Amniotic stem cell (primary cell): ENCODE results near the gene SHLD1.

Experiments
- DNase-seq: peaks from one replicate; lab custom pipeline; 2025; lab: John Stamatoyannopoulos, UW

Gene SHLD1

DNA sequence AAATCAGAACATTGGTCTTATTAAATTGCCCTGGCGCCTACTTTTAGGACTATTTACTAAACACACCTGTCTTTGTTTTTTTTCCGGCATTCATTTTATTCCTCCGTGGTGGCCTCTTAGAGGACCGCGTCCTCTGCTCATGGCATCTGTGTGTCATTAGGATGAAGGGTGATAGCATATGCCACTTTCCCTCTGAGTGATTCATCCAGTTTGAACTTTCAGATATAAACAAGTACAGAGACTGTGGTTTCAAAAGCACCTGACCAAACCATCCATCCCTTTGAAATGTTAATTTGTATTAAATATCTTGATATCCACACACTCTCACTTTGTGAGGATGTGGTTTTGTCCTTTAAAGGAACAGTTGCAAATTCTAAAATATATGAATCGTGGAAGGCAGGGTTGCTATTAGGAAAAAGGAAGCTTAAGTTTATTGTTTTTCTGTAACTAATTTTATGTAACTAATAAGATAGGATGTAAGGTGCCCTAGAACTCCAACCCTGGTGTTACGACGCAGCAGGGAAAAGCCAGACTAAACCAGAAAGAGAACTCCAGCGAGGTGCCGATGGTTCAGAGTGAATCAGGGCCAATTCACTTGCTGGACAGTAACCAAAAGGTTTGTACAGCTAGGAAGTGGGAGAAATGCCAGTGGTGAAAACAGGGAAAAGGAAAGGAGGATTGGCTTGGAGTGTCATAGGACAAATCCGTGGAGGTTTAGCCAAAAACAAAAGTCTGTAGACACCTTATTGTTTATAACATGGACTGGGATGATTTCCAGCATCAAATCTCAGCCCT is 98.7 kb downstream of the SHLD1 start:
- DNase-seq: no peak

DNA sequence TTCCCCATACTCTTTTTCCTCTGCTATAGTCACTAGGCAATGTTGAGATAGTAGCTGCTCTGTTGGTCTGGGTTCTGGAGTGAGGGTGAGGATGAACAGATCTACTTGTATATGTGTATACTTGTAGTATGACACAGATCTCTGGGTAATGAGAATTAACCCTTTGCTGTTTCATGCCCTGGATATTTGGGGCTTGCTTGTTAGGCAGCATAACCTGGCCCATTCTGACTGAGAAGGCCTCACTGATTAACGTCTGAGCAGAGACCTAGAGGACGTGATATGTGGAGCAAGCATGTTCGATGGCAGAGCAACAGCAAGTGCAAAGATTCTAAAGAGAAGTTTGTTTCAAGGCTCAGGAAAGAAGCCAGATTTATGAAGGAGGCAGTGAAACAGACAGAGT is 105.7 kb downstream of the SHLD1 start:
- no peak for DNase-seq

DNA sequence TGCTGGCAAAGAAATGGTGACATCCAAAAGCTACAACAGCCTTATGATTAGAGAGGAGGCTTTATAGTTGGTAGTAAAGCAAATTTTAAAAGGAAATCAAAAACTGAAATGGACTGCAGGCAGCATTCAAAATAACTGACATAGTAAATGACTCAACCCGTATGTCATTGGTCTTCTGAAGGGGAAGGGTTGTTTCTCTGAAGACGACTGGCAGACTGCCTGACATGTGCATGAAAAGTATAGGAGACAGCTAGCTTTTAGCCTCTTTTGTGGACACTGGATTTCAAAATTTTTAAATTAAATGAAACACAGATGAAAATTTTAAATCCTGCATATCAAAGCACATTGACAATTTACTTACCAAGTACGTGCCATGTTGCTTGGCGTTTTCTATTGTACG is 109.4 kb downstream of the SHLD1 start:
- no peak for DNase-seq

DNA sequence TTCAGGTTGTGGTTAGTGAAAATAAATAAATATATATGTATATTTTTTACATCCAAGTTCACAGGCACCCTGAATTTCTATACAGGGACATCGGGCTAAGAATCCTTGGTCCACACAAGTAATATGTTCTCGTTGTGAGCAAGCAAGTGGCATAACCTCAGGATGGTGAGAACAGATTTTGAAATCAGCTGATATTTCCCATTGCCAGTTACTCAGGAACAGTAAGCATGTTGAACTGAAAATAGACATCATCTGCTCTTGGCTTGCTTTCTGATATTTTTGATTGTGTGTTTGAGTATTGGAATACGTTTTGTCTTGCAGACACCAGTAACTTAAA is 112.5 kb downstream of the SHLD1 start:
- DNase-seq: no peak

DNA sequence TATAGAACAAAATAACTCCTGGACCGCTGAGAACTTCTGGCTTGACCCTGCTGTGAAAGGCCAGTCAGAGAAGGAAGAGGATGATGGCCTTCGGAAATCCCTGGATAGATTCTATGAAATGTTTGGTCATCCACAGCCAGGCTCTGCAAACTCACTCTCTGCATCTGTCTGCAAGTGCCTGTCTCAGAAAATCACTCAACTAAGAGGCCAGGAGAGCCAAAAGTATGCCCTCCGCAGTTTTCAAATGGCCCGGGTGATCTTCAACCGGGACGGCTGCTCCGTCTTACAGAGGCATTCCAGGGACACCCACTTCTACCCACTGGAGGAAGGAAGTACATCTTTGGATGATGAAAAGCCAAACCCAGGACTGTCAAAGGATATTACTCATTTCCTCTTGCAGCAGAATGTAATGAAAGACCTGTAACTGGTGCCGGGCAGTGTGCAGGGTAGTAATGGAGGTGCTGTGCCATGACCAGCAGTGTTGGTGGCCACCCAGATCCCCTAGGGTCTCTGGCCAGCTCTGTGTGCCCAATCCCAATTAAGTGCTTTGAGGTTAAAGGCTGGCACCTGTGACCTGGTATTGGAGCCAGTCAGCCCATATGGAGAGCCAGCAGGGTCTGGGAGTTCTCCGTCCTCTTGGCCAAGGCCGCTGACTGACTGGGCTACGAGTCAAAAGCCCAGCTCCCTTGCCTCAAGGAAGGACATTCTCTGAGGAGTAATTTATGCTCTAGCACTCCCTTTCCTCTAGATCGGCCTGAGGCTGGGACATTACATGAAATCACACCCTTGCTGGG is 113.0 kb downstream of the SHLD1 start:
- DNase-seq: no peak

DNA sequence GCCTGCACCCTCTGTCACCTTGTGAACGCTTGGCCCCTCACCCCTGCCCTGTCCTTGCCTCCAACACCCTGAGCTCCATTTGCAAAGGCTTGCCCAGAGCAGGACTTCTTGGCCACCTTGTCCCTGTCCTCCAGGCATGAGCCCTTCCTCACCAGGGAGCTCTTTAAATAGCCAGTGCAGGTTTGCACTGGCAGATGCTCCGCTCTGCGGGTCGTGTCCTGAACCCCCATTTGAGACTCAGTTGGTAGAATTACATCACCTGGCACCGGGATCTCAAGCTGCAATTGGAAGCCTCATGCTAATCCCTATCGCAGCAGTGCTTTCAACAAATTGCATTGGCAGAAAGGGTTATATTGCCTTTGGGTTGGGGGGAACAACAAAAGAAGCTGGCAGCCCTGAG is 114.2 kb downstream of the SHLD1 start:
- DNase-seq: no peak

DNA sequence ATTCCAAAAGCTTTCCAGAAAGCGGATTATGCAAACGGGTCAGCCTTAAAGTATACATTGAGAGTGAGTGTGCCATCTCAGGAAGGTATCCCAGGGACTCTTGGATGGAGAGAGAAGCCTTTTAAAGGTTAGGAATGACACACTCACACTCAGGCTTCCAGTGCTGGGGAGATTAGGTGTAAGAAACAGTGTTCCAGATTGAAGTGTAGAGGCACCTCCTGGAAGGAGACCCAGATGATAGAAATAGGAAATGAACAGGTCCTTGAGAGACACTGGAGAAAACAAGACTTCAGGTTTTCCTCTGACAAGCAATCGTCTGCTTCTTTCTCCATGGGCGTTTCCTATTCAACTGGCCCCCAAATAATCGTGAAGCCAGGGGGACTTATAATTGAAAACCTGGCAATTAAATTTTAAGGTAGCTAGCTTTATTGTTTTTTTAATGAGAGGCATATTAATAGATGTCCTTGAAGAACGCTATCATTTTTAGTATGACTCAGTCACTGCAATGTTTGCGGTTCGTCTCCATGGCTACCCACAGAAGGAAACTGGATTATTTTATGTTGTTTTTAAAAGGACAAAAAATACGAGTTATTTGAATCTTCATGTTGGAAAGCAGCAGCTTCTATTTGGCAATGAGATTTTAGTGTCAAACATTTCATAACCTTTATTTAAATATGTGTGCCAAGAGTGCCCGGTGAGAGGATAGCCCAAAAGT is 114.8 kb downstream of the SHLD1 start:
- no peak for DNase-seq

DNA sequence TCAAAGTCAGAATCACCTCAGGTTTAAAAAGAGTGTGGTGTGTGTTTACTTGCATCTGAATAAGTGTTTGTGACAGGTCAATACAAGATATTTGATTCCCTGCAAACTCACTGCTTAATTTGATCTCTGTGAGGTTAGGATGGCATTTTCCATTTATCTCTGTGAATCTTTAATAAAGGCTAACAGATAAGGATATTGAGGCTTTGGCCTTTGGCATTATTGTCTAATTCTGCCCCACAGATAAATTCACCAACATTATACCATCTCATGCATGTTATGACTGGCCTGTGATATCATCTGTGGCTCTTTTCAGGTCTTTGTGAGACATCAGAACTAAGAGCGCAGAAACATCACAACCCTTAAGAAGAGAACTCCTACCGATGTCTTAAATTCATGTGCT is 115.4 kb downstream of the SHLD1 start:
- DNase-seq: no peak

DNA sequence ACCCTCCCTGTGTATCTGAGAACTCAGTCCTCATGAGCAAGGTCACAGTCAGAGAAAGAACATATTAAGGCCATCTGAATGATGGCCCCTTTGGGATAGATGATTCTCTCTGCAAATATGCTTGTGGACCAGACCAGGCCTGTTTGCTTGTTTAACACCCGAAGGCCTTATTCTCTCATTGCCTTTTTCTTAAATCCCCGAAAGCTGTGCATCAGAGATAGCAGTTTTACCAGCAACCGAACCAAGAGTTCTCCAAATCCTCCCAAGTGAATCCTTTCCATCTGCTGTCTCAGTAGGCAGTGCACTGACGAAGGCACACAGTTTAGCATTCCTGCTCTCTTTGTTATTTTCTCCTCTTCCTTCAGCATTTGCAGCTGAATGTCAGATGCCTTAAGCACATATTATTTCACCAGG is 120.4 kb downstream of the SHLD1 start:
- no peak for DNase-seq

DNA sequence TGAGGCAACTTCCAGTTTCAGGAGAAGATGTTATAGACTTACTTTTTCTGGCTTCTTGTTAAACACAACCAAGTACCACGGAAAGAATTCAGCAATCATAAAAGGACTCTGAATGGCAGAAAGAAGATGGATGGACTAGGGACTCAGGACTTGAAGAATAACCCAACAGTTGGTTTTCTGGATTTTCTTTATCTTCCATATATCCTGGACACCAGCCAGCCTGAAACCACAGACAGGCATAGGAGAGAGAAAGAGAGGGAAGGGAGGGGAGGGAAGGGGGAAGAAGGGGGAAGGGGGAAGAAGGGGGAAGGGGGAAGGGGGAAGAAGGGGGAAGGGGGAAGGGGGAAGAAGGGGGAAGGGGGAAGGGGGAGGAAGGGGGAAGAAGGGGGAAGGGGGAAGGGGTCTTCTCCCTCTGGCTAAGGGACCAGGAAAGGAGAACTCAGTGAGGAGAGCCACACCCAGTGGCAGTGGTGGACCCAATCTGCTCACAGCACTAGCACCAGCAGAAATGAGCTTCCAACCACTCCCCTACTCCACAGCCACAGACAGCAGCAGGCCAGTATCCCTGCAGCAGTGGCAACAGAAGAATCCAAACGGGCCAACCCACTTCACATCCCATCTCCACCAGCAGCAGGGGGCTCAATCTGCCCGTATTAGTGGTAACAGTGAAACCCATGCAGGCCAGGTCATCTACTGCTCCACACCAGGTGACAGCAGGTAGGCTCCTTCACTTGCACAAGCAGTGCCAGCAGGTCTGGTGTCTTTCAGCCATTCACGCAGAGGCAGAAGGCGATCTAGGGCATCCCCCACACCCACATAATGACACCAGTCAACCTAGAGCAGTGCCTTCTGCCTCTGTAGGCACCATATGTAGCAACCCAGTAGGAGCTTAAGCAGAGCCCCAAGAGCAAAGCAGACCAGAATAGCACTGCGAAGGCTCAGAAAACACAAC is 121.5 kb downstream of the SHLD1 start:
- no peak for DNase-seq

DNA sequence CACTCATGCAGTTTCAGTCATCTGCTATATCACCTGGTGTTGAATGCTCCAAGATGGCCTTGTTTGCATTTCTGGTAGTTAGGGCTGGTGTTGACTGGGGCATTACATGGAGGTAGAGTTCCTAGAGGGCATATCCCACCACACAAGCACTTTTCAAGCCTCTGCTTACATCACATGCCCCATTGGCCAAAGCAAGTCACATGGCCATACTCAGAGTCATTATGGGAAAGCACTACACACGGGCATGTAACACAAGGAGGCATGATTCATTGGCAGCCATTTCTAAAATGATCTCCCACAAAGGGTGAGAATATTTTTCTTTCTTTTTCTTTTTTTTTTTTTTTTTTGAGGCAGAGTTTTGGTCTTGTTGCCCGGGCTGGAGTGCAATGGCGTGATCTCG is 126.9 kb downstream of the SHLD1 start:
- DNase-seq: no peak

DNA sequence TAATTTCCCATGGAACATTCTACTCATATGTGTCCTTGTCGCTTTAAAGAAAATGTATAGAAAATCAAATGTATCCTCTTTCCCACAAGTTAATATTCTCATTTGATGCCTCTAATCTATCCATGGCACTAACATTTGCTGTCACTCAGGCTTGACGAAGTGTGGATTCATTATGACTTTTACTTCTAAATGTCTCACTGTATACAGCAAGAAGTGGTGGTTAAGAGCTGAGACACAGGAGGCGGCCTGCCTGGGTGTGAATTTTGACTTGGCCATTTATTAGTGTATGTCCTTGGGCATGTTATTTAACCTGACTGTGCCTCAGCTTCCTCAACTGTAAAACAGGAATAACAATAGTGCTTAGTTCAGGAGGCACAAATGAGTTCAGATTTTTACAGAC is 130.1 kb downstream of the SHLD1 start:
- no peak for DNase-seq

DNA sequence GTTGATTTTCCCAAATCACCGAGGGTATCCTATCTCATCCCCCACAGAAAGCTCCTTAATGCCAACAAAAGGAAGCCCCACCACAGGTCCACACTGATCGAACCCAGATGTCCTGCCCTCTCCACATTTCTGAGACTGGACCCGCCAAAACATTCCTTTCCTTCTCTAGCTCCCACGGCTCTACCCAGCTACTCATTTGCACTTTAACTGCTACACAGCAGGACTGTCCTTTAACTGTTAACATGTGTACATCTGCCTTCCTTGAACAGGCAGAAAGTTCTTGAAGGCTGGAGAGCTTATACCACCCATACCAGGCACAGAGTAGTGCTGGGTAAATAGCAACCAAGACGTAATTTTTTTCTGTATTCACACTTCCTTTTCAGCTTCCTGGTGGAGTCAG is 131.5 kb downstream of the SHLD1 start:
- no peak for DNase-seq

DNA sequence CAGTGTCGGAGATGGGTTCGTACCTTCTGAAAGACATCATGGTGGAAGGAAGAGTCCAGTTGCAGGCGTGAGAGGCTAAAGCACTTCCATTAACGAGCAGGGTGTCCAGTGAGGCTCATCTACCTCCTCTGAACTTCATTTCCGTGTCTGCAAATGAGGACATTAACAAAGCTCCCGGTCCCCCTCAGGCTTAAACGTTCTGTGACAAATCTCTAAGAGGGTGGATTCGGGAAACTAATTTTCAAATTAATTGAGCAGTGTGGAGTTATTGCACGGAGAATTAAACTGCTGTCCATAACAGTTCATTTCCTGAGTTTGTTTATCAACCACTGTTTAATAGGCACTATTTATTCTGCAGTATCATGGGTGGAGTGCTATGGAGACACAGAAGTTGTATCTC is 132.0 kb downstream of the SHLD1 start:
- DNase-seq: no peak

DNA sequence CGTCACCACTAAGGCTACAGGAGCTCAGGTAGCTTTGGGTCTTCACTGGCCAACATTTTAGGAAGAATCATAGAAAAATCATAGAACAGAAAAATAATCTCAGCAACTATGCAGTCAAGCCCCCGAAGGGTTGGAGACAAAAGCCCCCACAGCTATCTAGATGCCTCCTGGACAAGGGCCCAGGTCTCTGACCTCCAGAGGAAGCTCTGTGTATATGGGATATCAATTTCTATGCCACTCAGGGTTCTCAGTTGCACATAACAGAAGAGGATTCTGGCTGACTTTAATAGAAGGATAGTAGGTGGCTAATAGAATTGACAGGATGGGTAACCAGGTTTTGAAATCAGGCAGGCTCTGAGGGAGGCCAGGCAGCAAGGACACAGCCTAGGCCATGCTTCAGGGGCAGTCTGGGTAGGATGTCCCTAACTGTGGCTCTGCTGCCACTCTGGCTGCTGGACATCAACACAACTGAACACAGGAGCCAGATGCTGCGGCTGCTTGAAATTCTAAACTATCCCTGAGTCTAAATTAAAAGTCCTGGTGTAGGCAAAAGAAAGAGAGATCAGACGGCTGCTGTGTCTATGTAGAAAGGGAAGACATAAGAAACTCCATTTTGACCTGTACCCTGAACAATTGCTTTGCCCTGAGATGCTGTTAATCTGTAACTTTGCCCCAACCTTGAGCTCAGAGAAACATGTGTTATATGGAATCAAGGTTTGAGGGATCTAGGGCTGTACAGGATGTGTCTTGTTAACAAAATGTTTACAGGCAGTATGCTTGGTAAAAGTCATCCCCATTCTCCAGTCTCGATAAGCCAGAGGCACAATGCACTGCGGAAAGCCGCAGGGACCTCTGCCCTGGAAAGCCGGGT is 134.5 kb downstream of the SHLD1 start:
- no peak for DNase-seq

DNA sequence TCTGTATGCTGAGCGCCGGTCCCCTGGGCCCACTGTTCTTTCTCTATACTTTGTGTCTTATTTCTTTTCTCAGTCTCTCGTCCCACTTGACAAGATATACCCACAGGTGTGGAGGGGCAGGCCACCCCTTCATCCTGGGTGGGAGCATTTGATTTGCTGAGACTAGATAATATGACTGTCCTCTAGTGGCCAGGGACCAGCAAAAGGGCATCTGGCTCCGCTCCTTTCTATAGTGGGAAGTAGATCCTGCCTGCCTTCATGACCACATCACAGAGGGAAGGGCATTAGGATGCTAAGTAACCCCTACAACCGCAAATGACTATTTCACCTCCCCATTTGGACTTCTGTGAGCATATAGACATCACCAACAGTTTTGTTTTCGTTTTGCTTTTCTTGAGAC is 135.7 kb downstream of the SHLD1 start:
- DNase-seq: no peak

DNA sequence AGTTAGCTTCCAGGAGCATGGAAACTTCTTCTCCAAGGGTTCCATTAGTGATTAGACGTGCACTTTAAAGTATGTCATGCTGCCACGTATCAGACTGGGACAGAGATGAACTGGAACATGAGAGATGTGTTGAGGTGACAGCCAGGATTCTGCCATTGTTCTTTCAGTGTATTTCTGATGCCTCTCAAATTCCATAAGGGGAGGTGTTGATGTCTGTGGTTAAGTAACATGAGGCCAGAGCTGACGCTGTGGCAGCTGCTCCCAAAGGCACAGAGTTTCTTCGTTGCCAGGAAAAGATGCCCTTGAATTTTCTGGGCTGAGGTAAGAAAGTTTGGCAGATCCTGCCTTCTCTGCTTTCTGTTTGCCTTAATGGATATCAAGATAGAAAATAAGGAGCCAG is 136.6 kb downstream of the SHLD1 start:
- no peak for DNase-seq

DNA sequence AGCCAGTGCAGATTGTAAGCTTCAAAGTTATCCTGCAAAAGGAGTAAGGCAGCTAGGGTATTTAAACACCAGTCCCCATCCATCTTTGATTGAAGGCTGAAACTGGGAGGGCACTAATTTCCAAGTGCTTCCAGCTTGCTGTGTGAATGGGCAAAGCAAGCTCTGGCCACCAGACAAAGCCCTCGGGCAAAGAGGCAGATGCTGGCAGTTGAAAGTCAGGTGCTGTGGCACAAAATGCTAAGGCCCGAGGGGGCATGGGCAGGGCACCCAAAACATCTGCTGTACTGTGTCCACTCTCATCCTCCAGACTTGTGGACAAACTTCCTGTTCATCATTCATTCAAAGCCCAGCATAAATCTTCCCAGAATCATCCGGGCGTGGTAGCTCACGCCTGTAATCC is 137.2 kb downstream of the SHLD1 start:
- DNase-seq: no peak

DNA sequence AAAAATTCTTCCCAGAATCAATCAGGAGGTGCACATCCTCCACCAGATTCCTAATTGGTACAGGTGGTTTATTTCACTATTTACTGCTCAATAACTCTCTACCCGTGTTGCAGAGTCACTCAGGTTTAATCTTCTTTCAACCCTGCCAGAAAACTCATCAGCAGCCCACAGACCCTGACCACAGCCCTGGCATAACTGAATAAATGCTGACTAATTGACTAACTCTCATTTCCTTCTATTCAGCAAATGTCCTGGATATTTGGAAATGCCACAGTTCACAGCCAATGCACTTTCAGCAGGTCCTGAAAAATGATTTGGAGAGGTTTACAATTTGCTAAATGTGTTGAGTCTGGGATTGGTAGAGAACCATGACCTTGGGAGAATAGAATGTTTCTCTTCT is 137.8 kb downstream of the SHLD1 start:
- DNase-seq: no peak

DNA sequence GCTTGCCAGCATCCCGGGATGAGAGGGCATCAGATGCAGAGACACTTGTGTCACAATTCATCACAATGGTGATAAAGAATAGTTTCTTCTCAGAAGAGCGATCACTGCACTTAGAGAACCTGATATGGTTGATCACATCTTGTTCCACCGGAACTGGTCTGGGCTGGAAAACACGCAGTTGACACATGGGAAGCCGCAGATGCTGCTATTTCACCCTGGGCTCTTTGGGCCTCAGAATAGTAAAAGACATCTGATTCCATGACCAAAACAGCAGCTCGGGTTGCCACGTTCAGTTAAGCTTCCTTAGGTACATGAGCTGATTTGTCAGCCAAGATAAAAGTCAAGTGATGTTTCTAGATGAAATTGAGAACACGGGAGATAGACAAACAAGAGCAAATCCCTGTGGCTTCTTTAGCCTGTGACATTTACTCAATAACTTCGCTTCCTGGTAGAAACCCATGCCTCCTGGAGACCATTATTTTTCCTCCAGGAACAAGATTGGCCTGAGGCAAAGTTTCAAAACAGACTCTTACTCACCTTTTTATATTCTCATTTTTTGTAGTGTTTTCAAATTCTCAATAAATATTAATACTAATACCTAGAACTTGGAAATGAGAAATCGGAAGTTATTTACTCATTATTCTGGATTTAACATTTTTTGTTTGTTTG is 140.7 kb downstream of the SHLD1 start:
- DNase-seq: no peak
